Trophoblast cell (in vitro differentiated cells and primary cell): Measurements from ENCODE around the gene NPLOC4.
A peak's percentile ranks its signal among the peaks of the same experiment; 100 is the strongest.

Experiments used
- DNase-seq, 2 donors: peaks; one replicate each; pipeline ENCODE4 v3.0.0-alpha.2; 2016
- H2AFZ ChIP-seq: 2 replicates; pipeline ENCODE4 v1.6.1; 2013; ENCODE audit warnings: low read length, moderate library complexity, mild to moderate bottlenecking; ENCODE audit not compliant: insufficient read depth, poor library complexity
- H2AK5ac ChIP-seq: 2 replicates; pipeline ENCODE4 v1.6.1; 2013; ENCODE audit warnings: mild to moderate bottlenecking, low read length
- H2BK120ac ChIP-seq: 2 replicates; pipeline ENCODE4 v1.6.1; 2013; ENCODE audit warnings: low read length, mild to moderate bottlenecking, moderate library complexity; ENCODE audit not compliant: insufficient read depth, poor library complexity
- H2BK12ac ChIP-seq: 2 replicates; pipeline ENCODE4 v1.6.1; 2013; ENCODE audit warnings: mild to moderate bottlenecking, low read length, moderate library complexity
- H2BK5ac ChIP-seq: 2 replicates; pipeline ENCODE4 v1.6.1; 2013; ENCODE audit warnings: low read length, low read depth, moderate library complexity, mild to moderate bottlenecking; ENCODE audit not compliant: poor library complexity
- H3K14ac ChIP-seq: 2 replicates; pipeline ENCODE4 v1.6.1; 2013; ENCODE audit warnings: mild to moderate bottlenecking, low read length
- H3K18ac ChIP-seq: 2 replicates; pipeline ENCODE4 v1.6.1; 2013; ENCODE audit warnings: mild to moderate bottlenecking, low read length
- H3K23ac ChIP-seq: 2 replicates; pipeline ENCODE4 v1.6.1; 2013; ENCODE audit warnings: low read length
- H3K27ac ChIP-seq: 2 replicates; pipeline ENCODE4 v1.5.1; 2013; ENCODE audit warnings: low read depth, mild to moderate bottlenecking, inconsistent platforms, low read length, moderate library complexity
- H3K27me3 ChIP-seq: 2 replicates; pipeline ENCODE4 v1.6.1; 2013; ENCODE audit warnings: inconsistent platforms, mild to moderate bottlenecking, low read length, moderate library complexity; ENCODE audit not compliant: insufficient read depth
- H3K36me3 ChIP-seq, 2 experiments: 1 replicate in 1 of 2; 2 replicates in 1 of 2; pipeline ENCODE4 v1.6.1; 2013; ENCODE audit warnings: low read length in 2 of 2, mild to moderate bottlenecking in 2 of 2, moderate library complexity in 1 of 2; ENCODE audit not compliant: insufficient read depth in 2 of 2, control insufficient read depth in 1 of 2
- H3K4ac ChIP-seq: 2 replicates; pipeline ENCODE4 v1.6.1; 2013; ENCODE audit warnings: low read depth, mild to moderate bottlenecking, low read length, moderate library complexity
- H3K4me1 ChIP-seq, 2 experiments: 1 replicate in 1 of 2; 2 replicates in 1 of 2; pipeline ENCODE4 v1.6.1; 2013; ENCODE audit warnings: low read length in 2 of 2, mild to moderate bottlenecking in 2 of 2, moderate library complexity in 1 of 2; ENCODE audit not compliant: insufficient read depth in 2 of 2, control insufficient read depth in 1 of 2
- H3K4me2 ChIP-seq: 2 replicates; pipeline ENCODE4 v1.6.1; 2013; ENCODE audit warnings: inconsistent platforms, mild to moderate bottlenecking, low read length, moderate library complexity
- H3K4me3 ChIP-seq: 2 replicates; pipeline ENCODE4 v1.5.1; 2013; ENCODE audit warnings: mild to moderate bottlenecking, low read depth, low read length, inconsistent platforms
- H3K79me1 ChIP-seq: one replicate; pipeline ENCODE4 v1.6.1; 2013; ENCODE audit warnings: low read length
- H3K79me2 ChIP-seq: 2 replicates; pipeline ENCODE4 v1.6.1; 2013; ENCODE audit warnings: low read length, mild to moderate bottlenecking; ENCODE audit not compliant: control insufficient read depth, insufficient read depth, poor library complexity
- H3K9ac ChIP-seq: 2 replicates; pipeline ENCODE4 v1.6.1; 2013; ENCODE audit warnings: mild to moderate bottlenecking, low read length
- H3K9me3 ChIP-seq: 2 replicates; pipeline ENCODE4 v1.6.1; 2013; ENCODE audit warnings: low read depth, mild to moderate bottlenecking, control low read depth, inconsistent platforms, low read length; ENCODE audit not compliant: insufficient read depth
- H4K12ac ChIP-seq: 2 replicates; pipeline ENCODE4 v1.6.1; 2013; ENCODE audit warnings: low read depth, mild to moderate bottlenecking, low read length, moderate library complexity
- H4K8ac ChIP-seq: 2 replicates; pipeline ENCODE4 v1.6.1; 2013; ENCODE audit warnings: low read depth, mild to moderate bottlenecking, low read length, moderate library complexity
- H4K91ac ChIP-seq: one replicate; pipeline ENCODE4 v1.6.1; 2013; ENCODE audit warnings: low read depth, mild to moderate bottlenecking, low read length, moderate library complexity
- WGBS: extraction: QIAGEN DNeasy Blood & Tissue Kit; methylation state at CpG from one replicate; pipeline ENCODE4 v1.1.7; 2013; ENCODE audit warnings: missing lambda C conversion rate; ENCODE audit not compliant: insufficient read length, insufficient coverage; ENCODE audit errors: extremely low coverage; 5-methylcytosine and 5-hydroxymethylcytosine counted together

The NPLOC4 gene

DNA sequence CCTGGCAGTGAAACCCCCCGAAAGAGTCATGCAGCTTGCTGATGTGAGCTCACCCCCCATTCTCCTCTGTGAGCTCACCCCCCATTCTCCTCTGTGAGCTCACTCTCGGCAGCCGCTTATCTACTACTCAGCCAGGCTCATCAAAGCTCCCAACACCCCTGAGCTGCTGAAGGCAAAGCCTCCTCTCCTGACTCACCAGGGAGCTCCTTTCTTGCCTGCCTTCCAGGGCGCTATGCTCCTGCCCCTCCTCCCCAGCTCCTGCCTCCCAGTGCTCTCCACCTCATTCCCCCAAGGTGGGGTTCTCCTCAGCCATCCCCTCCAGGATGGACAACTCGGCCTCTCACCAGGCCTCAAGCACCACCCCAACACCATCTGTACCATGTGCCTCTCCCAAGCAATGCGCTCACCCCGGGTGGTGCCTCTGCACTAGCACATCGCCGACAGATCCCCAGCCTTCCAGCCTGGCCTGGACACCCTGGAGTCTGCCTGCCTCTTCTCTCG, 57.0 kb downstream of the NPLOC4 start:
- H3K4me3 ChIP-seq = no peak overlapping the region
- H3K23ac ChIP-seq = no peak overlapping the region
- peaks cover 48 to 60% of the 10 kb centered on the region in 2 experiments for H3K36me3 ChIP-seq
- no peak overlapping the region for H4K91ac ChIP-seq
- peaks cover 23 to 38% of the 10 kb centered on the region in 2 experiments for H3K4me1 ChIP-seq
- no peak overlapping the region for H4K12ac ChIP-seq
- no peak overlapping the region for H3K18ac ChIP-seq
- H3K4me2 ChIP-seq = no peak overlapping the region
- no peak overlapping the region for H2BK120ac ChIP-seq
- no peaks in the 10 kb centered on the region for H3K27me3 ChIP-seq
- no peak overlapping the region for H2BK5ac ChIP-seq
- no peak overlapping the region for H3K4ac ChIP-seq
- H3K27ac ChIP-seq = no peak overlapping the region
- peaks cover 5% of the 10 kb centered on the region for H3K79me2 ChIP-seq
- H2BK12ac ChIP-seq = no peak overlapping the region
- H3K14ac ChIP-seq = no peak overlapping the region
- H2AFZ ChIP-seq = no peak overlapping the region
- no peak overlapping the region for H2AK5ac ChIP-seq
- peaks cover 12% of the 10 kb centered on the region for H3K79me1 ChIP-seq
- WGBS = no CpG with 5 or more reads among the region's 10 CpGs
- H3K9ac ChIP-seq = no peak overlapping the region
- peaks cover 1% of the 10 kb centered on the region for H3K9me3 ChIP-seq
- no peak overlapping the region for H4K8ac ChIP-seq
- no peak for DNase-seq

DNA sequence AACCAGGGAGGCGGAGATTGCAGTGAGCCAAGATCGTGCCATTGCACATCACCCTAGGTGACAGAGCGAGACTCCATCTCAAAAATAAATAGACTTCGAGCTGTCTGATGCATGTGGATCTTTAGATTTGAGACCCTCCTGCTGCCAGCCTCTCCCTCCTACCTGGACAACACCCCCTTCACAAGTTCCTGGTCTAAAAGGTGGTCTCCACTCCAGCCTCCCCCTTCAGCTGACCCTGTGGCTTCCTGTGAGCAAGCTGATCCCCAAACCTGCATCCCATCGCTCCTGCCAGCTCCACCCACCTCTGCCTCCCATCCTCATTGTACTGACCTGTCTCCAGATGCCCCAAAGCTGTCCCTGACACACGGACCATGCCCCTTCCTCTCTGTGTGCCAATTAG, 57.6 kb downstream of the NPLOC4 start:
- H4K91ac ChIP-seq = no peak overlapping the region
- H3K4me2 ChIP-seq = no peak overlapping the region
- H3K9ac ChIP-seq = no peak overlapping the region
- H2BK5ac ChIP-seq = no peak overlapping the region
- H2BK120ac ChIP-seq = no peak overlapping the region
- no peak overlapping the region for H4K8ac ChIP-seq
- peaks cover 27 to 41% of the 10 kb centered on the region in 2 experiments for H3K4me1 ChIP-seq
- H3K27me3 ChIP-seq = no peaks in the 10 kb centered on the region
- H3K4me3 ChIP-seq = no peak overlapping the region
- no CpG with 5 or more reads among the region's 6 CpGs for WGBS
- peaks cover 49 to 63% of the 10 kb centered on the region in 2 experiments for H3K36me3 ChIP-seq
- no peak overlapping the region for H3K27ac ChIP-seq
- peaks cover 12% of the 10 kb centered on the region for H3K79me1 ChIP-seq
- H3K9me3 ChIP-seq = peaks cover 1% of the 10 kb centered on the region
- H3K14ac ChIP-seq = no peak overlapping the region
- H2AK5ac ChIP-seq = no peak overlapping the region
- H3K18ac ChIP-seq = no peak overlapping the region
- no peak overlapping the region for H2AFZ ChIP-seq
- H3K79me2 ChIP-seq = peaks cover 5% of the 10 kb centered on the region
- no peak for DNase-seq
- H4K12ac ChIP-seq = no peak overlapping the region
- H2BK12ac ChIP-seq = no peak overlapping the region
- no peak overlapping the region for H3K4ac ChIP-seq
- no peak overlapping the region for H3K23ac ChIP-seq

DNA sequence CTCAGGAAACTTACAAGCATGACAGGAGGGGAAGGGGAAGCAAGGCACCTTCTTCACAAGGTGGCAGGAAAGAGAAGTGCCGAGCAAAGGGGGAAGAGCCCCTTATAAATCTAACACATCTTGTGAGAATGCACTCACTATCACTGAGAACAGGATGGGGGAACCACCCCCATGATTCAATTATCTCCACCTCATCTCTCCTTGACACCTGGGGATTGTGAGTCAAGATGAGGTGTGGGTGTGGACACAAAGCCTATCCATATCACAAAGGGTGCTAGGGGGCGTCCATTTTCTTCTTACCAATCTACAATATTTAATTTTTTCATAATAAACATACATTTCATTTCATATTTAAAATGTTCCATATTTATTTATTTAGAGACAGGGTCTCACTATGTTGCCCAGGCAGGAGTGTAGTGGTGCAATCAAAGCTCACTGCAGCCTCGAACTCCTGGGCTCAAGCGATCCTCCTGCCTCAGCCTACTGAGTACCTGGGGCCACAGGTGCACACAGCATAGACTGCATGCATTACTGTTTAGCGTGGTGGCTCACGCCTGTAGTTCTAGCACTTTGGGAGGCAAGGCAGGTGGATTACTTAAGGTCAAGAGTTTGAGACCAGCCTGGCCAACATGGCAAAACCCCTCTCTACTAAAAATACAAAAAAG, 58.2 kb downstream of the NPLOC4 start:
- Histone ChIP-seq H3K79me1 (peaks cover 12% of the 10 kb centered on the region), H3K9ac (no peak overlapping the region), H2BK12ac (no peak overlapping the region), H2AFZ (no peak overlapping the region), H2BK5ac (peak overlapping the region; percentile 42), H3K36me3 (peaks cover 51 to 63% of the 10 kb centered on the region in 2 experiments), H3K18ac (no peak overlapping the region), H3K4me1 (peaks cover 27 to 43% of the 10 kb centered on the region in 2 experiments), H3K27me3 (no peaks in the 10 kb centered on the region), H3K23ac (no peak overlapping the region), H2AK5ac (no peak overlapping the region), H4K91ac (peak overlapping the region; percentile 64), H3K4ac (no peak overlapping the region), H2BK120ac (no peak overlapping the region), H4K8ac (no peak overlapping the region), H3K27ac (peak overlapping the region; percentile 84), H3K79me2 (peaks cover 5% of the 10 kb centered on the region), H3K4me2 (no peak overlapping the region), H3K9me3 (peaks cover 1% of the 10 kb centered on the region), H4K12ac (no peak overlapping the region), H3K14ac (no peak overlapping the region), H3K4me3 (no peak overlapping the region)
- DNase-seq = no peak
- no CpG with 5 or more reads among the region's 6 CpGs for WGBS

- Histone ChIP-seq H3K23ac (no peak overlapping the region), H3K27me3 (no peaks in the 10 kb centered on the region), H2BK12ac (no peak overlapping the region), H4K12ac (no peak overlapping the region), H3K9me3 (peaks cover 1% of the 10 kb centered on the region), H3K18ac (peak overlapping the region; percentile 67), H2BK120ac (no peak overlapping the region), H3K36me3 (peaks cover 50 to 64% of the 10 kb centered on the region in 2 experiments), H3K79me2 (peaks cover 5% of the 10 kb centered on the region), H3K4me3 (no peak overlapping the region), H3K4me1 (peaks cover 27 to 44% of the 10 kb centered on the region in 2 experiments), H3K27ac (peak overlapping the region; percentile 84), H4K91ac (peak overlapping the region; percentile 64), H2AK5ac (no peak overlapping the region), H3K14ac (no peak overlapping the region), H2BK5ac (peak overlapping the region; percentile 42), H2AFZ (no peak overlapping the region), H4K8ac (no peak overlapping the region), H3K4ac (peak overlapping the region; percentile 44), H3K9ac (no peak overlapping the region), H3K79me1 (peaks cover 12% of the 10 kb centered on the region), H3K4me2 (peak overlapping the region; percentile 8)
- DNase-seq = peak; percentile 66 to 73
- WGBS = no CpG with 5 or more reads among the region's 10 CpGs
Observed at GRCh38 chr17:81578038-81578441, 58.9 kb downstream of the NPLOC4 start.
